Kidney (tissue), 14 donors: ENCODE results near the gene URAD. TPM values are rescaled to one million over a fixed set of nuclear protein-coding genes. Genes with fewer than 3 reads are reported as not detected.

Source experiments
- DNase-seq, 5 donors: peaks; one replicate each; pipeline ENCODE4 v3.0.0-alpha.2; 2013 to 2020
- FAIRE-seq: peaks from 2 replicates; lab custom pipeline; 2012; peaks lifted over from hg19 to GRCh38; lab: Jason Lieb, UNC
- H3K27ac ChIP-seq, 2 donors: one replicate each; pipeline ENCODE4 v1.7.0; 2013; ENCODE audit warnings: low read depth in 2 of 2, low read length in 2 of 2, inconsistent platforms in 1 of 2
- H3K27me3 ChIP-seq: one replicate; pipeline ENCODE4 v1.7.1; 2013; ENCODE audit warnings: low read length, inconsistent platforms; ENCODE audit not compliant: control insufficient read depth, insufficient read depth
- H3K36me3 ChIP-seq, 3 donors: one replicate each; pipeline versions ENCODE4 v1.7.0 to v1.7.1; 2013; ENCODE audit warnings: low read length in 3 of 3, control low read depth in 1 of 3, inconsistent platforms in 1 of 3; ENCODE audit not compliant: insufficient read depth in 3 of 3, control insufficient read depth in 2 of 3
- H3K4me1 ChIP-seq, 3 donors: one replicate each; pipeline versions ENCODE4 v1.7.0 to v1.7.1; 2013; ENCODE audit warnings: low read length in 3 of 3, inconsistent platforms in 1 of 3, low read depth in 1 of 3; ENCODE audit not compliant: control insufficient read depth in 2 of 3, insufficient read depth in 2 of 3
- H3K4me3 ChIP-seq, 3 donors: one replicate each; pipeline versions ENCODE4 v1.7.0 to v1.8.1; 2013; ENCODE audit warnings: low read length in 3 of 3, control low read depth in 1 of 3, inconsistent platforms in 1 of 3
- H3K9ac ChIP-seq, 3 donors: one replicate each; pipeline versions ENCODE4 v1.7.0 to v1.7.1; 2013; ENCODE audit warnings: low read length in 3 of 3, control low read depth in 1 of 3, inconsistent platforms in 1 of 3
- H3K9me3 ChIP-seq, 3 donors: one replicate each; pipeline versions ENCODE4 v1.7.0 to v1.7.1; 2013; ENCODE audit warnings: low read length in 3 of 3, control low read depth in 1 of 3, inconsistent platforms in 1 of 3; ENCODE audit not compliant: control insufficient read depth in 2 of 3, insufficient read depth in 1 of 3
- CTCF ChIP-seq: IDR thresholded peaks from 3 replicates; pipeline ENCODE4 v1.5.1; 2012; ENCODE audit warnings: mild to moderate bottlenecking, moderate library complexity, borderline replicate concordance; ENCODE audit not compliant: insufficient read depth; ENCODE audit errors: extremely low read depth
- intact Hi-C: fragments of 100-400 bp; cut with DNase I; formaldehyde crosslinking; loops from one replicate; pipeline ENCODE4 v1.11.1; 2022
- polyA plus RNA-seq: library from polyadenylated mRNA; stranded (reverse); fragments of 350-450 nt; fragmentation: Illumina TruSeq; extraction: RNeasy Lipid Tissue Mini Kit (QIAGEN cat#74804); gene quantifications from one replicate; pipeline ENCODE4 v1.2.3, GENCODE V29; 2014; ENCODE audit warnings: low read depth, low replicate concordance; ENCODE audit not compliant: insufficient read depth
- total RNA-seq: library from RNA; stranded (reverse); fragmentation: NEBNext Ultra II Directional; extraction: Animal tissue kit (Norgen Biotek cat#: 25700); gene quantifications from one replicate; pipeline ENCODE4 v1.2.1, GENCODE V29; 2021
- donor health status: control.
- donor health status: control.
- donor health status: control.
- donor health status: control.
- donor health status: control.
- donor health status: DM: yes; HTN: yes; CAD: no.
- donor health status: Normal renal cell carcinoma (clear cell type).

URAD gene
- total and polyA plus RNA-seq, 2 donors from 2014 or later, result not detected

DNA sequence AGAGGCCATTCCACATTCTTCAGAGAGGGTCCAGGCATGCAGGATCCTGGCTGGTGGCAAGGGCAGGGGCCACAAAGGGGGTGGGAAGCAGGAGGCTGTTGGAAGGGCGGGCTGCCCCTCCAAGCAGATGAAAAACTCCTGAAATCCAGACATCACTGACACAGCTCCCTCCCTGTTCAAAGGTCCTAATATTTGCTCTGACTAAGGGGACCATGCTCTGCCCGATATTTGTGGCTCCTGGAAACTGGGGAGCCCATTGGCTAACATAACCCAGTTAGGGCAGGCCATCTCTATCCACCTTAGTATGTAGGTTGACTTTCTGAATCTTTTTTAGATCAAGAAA, 16.0 kb downstream of the URAD start:
- no peaks in the 10 kb centered on the region for H3K36me3 ChIP-seq
- H3K27ac ChIP-seq, result no peak overlapping the region
- DNase-seq (no peak), FAIRE-seq (no peak)
- peaks cover 0 to 2% (median 0%) of the 10 kb centered on the region in 3 donors for H3K4me1 ChIP-seq
- no peak overlapping the region for H3K4me3 ChIP-seq
- H3K9ac ChIP-seq, result no peak overlapping the region
- H3K9me3 ChIP-seq, result no peaks in the 10 kb centered on the region
- H3K27me3 ChIP-seq, result peaks cover 69% of the 10 kb centered on the region
- intact Hi-C loops, result no loop called here
- TF ChIP-seq CTCF, result no peak

- Histone ChIP-seq H3K4me3 (no peak overlapping the region), H3K9ac (no peak overlapping the region), H3K27me3 (peaks cover 72% of the 10 kb centered on the region), H3K27ac (no peak overlapping the region), H3K9me3 (no peaks in the 10 kb centered on the region), H3K4me1 (peaks cover 0 to 2% (median 0%) of the 10 kb centered on the region in 3 donors), H3K36me3 (no peaks in the 10 kb centered on the region)
- FAIRE-seq (no peak), DNase-seq (no peak)
- intact Hi-C loops, result no loop called here
- no peak for TF ChIP-seq CTCF
Measured at GRCh38 chr13:27971776-27972477, 16.6 kb downstream of the URAD start.

- H3K27me3 ChIP-seq, result peaks cover 70% of the 10 kb centered on the region
- no peak for DNase-seq
- no peak for TF ChIP-seq CTCF
- H3K4me3 ChIP-seq, result no peak overlapping the region
- H3K9ac ChIP-seq, result no peak overlapping the region
- no peak overlapping the region for H3K27ac ChIP-seq
- no peak for FAIRE-seq
- H3K4me1 ChIP-seq, result peaks cover 0 to 2% (median 0%) of the 10 kb centered on the region in 3 donors
- intact Hi-C loops, result no loop called here
- H3K9me3 ChIP-seq, result no peaks in the 10 kb centered on the region
- H3K36me3 ChIP-seq, result no peaks in the 10 kb centered on the region
Measured at GRCh38 chr13:27971236-27971645, 17.3 kb downstream of the URAD start.
